Transverse colon (tissue), 4 donors: ENCODE measurements around the gene SHC2. TPM values are rescaled to one million over a fixed set of nuclear protein-coding genes. Genes with fewer than 3 reads are reported as not detected.

Source experiments
- DNase-seq: peaks from one replicate; pipeline ENCODE4 v3.0.0-alpha.2; 2019
- H3K27ac ChIP-seq, 4 donors: fragments of 200-600 bp; sonication (generic); 2 replicates each; pipeline ENCODE4 v1.5.1; 2016 to 2018; ENCODE audit warnings: inconsistent platforms in 4 of 4
- H3K27me3 ChIP-seq: fragments of 200-600 bp; sonication (generic); 2 replicates; pipeline ENCODE4 v1.5.1; 2017; ENCODE audit warnings: inconsistent platforms
- H3K36me3 ChIP-seq, 4 donors: fragments of 200-600 bp; sonication (generic); 2 replicates each; pipeline ENCODE4 v1.5.1; 2017 to 2019; ENCODE audit warnings: inconsistent platforms in 4 of 4
- H3K4me1 ChIP-seq, 4 donors: fragments of 200-600 bp; sonication (generic); 2 replicates each; pipeline ENCODE4 v1.5.1; 2017 to 2020; ENCODE audit warnings: inconsistent platforms in 4 of 4
- H3K4me3 ChIP-seq, 4 donors: fragments of 200-600 bp; sonication (generic); 1 replicate in 1 of 4; 2 replicates in 3 of 4; pipeline versions ENCODE4 v1.5.1 to v1.6.1; 2017 to 2019; ENCODE audit warnings: inconsistent platforms in 4 of 4
- H3K9me3 ChIP-seq, 2 donors: fragments of 200-600 bp; sonication (generic); 2 replicates each; pipeline ENCODE4 v1.5.1; 2017 to 2019; ENCODE audit warnings: inconsistent platforms in 2 of 2
- EP300 ChIP-seq: sonication (generic); formaldehyde crosslinking; IDR thresholded peaks from one replicate; pipeline ENCODE4 v1.6.1; 2017; ENCODE audit warnings: antibody characterized with exemption, low read depth
- POLR2A ChIP-seq: fragments of 450-650 bp; IDR thresholded peaks from one replicate; pipeline ENCODE4 v1.6.1; 2016; ENCODE audit warnings: antibody characterized with exemption, mild to moderate bottlenecking, moderate library complexity
- POLR2AphosphoS5 ChIP-seq, 3 donors: sonication (generic); formaldehyde crosslinking; IDR thresholded peaks; one replicate each; pipeline ENCODE4 v1.6.1; 2016; ENCODE audit warnings: antibody characterized with exemption in 3 of 3
- WGBS, 2 donors: methylation state at CpG; one replicate each; pipeline ENCODE4 v1.1.5; 2018; ENCODE audit warnings: low coverage in 1 of 2; 5-methylcytosine and 5-hydroxymethylcytosine counted together
- in situ Hi-C, 4 donors: fragments of 200-750 bp; cut with MboI; loops; one replicate each; pipeline versions ENCODE4 v1.15.0 to v1.15.1; 2017; ENCODE audit warnings: low sequenced_read_pairs in 3 of 4, low pct_ligation_motif_present in 1 of 4, low pct_unique_long_range_greater_than_20kb in 1 of 4
- intact Hi-C: fragments of 100-400 bp; cut with DNase I; formaldehyde crosslinking; loops from one replicate; pipeline ENCODE4 v1.15.1; 2023; ENCODE audit warnings: low total_unique reads
- total RNA-seq, 4 donors: library from RNA; depleted of rRNA; stranded (reverse); fragments of >200 nt; gene quantifications; one replicate each; pipeline ENCODE4 v1.1.0, GENCODE V29; 2016
- TF ChIP-seq, protein P1 (sequence below), 5 experiments: fragments of 200-600 bp in 3 of 5; fragments of 450-650 bp in 2 of 5; sonication (generic) in 3 of 5; IDR thresholded peaks; 1 replicate in 2 of 5; 2 replicates in 3 of 5; pipeline ENCODE4 v1.5.1; 2016 to 2017; ENCODE audit warnings: antibody characterized with exemption in 5 of 5, inconsistent platforms in 3 of 5, mild to moderate bottlenecking in 2 of 5, moderate library complexity in 1 of 5

SHC2 gene, protein sequence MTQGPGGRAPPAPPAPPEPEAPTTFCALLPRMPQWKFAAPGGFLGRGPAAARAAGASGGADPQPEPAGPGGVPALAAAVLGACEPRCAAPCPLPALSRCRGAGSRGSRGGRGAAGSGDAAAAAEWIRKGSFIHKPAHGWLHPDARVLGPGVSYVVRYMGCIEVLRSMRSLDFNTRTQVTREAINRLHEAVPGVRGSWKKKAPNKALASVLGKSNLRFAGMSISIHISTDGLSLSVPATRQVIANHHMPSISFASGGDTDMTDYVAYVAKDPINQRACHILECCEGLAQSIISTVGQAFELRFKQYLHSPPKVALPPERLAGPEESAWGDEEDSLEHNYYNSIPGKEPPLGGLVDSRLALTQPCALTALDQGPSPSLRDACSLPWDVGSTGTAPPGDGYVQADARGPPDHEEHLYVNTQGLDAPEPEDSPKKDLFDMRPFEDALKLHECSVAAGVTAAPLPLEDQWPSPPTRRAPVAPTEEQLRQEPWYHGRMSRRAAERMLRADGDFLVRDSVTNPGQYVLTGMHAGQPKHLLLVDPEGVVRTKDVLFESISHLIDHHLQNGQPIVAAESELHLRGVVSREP
- 10 to 100 TPM in 3 of 4 donors, 1 to 10 TPM in 1; 6.3 to 30.3 (median 11.1) TPM for total RNA-seq

DNA sequence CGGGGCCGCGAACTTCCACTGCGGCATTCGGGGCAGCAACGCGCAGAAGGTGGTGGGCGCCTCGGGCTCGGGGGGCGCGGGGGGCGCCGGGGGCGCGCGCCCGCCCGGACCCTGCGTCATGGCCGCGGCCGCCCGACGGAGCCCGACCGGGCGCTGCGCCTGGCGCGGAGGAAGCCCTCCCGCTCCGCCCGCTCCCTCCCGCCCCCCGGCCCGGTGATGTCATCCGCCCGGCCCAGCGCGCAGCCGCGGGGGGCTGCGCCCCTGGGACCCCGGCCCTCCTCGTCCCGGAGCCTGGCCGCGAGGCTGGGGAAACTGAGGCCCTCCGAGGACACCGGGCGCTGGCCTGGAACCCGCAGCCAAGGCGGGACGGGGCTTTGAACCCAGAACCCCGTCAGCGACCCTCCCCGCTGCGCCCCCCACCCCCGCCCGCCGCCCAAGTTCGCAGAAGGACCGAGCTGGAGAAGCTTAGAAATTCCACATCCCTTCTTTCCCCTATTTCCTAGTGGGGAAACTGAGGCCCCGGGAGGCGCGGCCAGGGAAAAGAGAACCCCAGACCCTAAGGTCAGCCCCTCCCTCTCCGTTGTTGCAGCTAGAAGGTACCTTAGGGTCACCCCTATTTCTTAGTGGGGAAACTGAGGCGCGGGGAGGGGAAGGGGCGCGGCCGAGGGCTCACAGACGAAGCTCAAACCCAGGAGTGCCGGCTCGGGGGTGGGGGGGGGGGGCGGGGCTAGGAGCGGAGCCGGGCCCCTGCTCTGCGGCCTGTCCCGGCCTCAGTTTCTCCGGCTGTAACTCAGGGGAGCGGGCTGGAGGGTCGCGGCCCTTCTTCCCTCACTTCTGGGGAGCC, at the start of gene SHC2:
Gene SHC2 (minus strand): TSS at position 157 of the 844 bp plus-strand sequence. CDS start 37 bp downstream, at position 120.
- DNase-seq: peak; percentile 34
- Histone ChIP-seq H3K27me3 (peaks cover 25% of the 10 kb centered on the region), H3K27ac (peak within 1 kb of the TSS; percentile 72 to 89 (median 76)), H3K9me3 (no peaks in the 10 kb centered on the region), H3K4me3 (peak within 1 kb of the TSS; percentile 42 to 85 (median 55)), H3K4me1 (peaks cover 5 to 23% (median 18%) of the 10 kb centered on the region in 4 donors), H3K36me3 (no peaks in the 10 kb centered on the region)
- intact Hi-C loops (loop anchor here (2.0 kb wide), 1 partner anchor 70 kb away; the partner anchor contains the start of gene CDC34), in situ Hi-C loops (no loop called here)
- 3% methylated on average over 43 of the region's 85 CpGs; no CpG with 5 or more reads in 1 of the 2 donors for WGBS, 2 donors
- no peak for TF ChIP-seq POLR2AphosphoS5 (IDR thresholded peaks at IDR 0.05)
- no peak for TF ChIP-seq POLR2A

DNA sequence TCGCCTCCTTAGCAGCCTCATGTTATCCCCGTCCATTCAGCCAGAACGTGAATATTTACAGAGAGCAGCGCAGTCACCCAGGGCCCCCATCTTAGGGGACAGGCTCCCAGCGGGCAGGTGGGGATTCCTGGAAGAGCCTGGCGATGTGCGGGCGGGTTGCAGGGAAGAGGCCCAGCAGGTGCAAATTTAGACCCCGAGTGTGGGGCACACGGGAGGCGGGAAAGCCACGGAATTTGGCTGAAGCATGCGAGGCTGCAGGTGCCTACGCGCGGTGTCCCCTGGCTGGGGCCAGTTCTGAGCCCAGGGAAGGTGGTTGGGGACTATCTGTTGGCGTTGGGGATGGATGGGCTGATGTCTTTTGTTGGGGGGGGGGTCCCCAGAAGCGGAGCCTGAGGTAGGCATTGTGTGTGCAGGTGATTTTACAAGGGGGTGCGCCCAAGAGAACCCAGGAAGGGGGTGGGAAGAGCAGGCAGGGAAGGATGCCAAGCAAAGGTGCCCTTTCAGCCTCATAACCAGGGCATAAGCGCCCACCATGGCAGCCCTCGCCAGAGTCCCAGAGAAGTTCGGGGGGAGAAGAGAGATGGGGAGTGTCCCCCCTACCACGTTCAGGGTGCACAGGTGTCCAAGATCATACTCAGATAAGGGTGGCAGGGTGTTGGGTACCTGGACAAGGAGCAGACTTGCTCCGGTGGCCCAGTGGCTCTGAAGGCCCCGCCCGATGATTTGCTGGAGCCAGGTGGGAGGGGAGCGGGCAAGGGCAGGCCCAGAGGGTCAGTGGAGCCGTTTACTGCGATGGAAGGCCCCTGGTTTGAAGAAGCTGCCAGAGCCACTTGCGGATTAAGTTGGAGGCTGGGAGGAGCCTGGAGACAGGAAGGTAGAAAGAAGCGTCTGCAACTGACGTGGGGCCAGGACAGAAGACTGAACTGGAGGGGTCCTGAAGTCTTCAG, 47.6 kb upstream of the SHC2 start:
- H3K27ac ChIP-seq: peak overlapping the region in 2 of 4 donors; percentile 89 to 92

DNA sequence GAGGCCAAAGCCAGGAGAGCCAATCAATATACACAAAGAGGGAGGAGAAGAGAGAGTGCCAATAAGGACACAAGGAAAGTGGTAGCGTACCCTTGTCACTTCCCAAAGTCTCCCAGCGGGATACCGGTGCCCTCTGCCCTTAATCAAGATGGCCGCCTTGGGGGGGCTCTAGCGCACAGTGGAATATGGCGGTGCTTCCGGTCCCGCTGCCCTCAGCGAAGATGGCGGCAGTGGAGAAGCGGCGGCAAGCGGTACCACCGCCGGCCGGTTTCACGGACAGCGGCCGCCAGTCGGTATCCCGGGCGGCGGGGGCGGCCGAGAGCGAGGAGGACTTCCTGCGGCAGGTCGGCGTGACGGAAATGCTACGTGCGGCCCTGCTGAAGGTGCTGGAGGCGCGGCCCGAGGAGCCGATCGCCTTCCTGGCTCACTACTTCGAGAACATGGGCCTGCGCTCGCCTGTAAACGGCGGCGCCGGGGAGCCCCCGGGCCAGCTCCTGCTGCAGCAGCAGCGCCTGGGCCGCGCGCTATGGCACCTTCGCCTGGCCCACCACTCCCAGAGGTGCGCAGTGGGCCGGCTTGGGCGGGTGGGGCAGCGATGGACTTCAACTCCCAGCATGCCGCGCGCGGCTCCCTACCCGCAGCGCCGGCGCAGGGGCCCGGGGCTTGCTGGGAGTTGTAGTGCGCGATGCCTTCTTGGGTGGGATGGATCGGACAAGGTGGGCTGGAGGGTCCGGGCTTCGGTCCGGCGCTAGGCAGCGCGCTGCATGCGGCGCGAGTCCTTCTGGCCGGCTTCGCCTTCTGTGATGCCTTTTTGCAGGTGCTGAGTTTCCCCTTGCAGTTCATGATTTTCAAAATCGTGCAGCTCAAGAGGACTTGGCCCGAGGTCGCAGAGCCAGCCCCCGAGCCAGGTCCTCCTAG, 46.7 kb upstream of the SHC2 start, which contains the start of gene TPGS1:
Gene TPGS1 (plus strand): TSS at position 212 of the 918 bp plus-strand sequence. CDS start 10 bp downstream, at position 222.
- no peaks in the 10 kb centered on the region for H3K9me3 ChIP-seq
- peak within 1 kb of the TSS; percentile 66 to 98 (median 90) for H3K4me3 ChIP-seq
- peak; percentile 79 for DNase-seq
- peak within 1 kb of the TSS; percentile 89 to 97 (median 92) for H3K27ac ChIP-seq
- in situ Hi-C loops: no loop called here
- H3K4me1 ChIP-seq: peaks cover 18 to 39% (median 34%) of the 10 kb centered on the region in 4 donors
- intact Hi-C loops: no loop called here
- no peaks in the 10 kb centered on the region for H3K27me3 ChIP-seq
- no peaks in the 10 kb centered on the region for H3K36me3 ChIP-seq
- 0 to 1% methylated on average over 7 to 64 of the region's 81 CpGs for WGBS, 2 donors
- TF ChIP-seq, protein P1, sequence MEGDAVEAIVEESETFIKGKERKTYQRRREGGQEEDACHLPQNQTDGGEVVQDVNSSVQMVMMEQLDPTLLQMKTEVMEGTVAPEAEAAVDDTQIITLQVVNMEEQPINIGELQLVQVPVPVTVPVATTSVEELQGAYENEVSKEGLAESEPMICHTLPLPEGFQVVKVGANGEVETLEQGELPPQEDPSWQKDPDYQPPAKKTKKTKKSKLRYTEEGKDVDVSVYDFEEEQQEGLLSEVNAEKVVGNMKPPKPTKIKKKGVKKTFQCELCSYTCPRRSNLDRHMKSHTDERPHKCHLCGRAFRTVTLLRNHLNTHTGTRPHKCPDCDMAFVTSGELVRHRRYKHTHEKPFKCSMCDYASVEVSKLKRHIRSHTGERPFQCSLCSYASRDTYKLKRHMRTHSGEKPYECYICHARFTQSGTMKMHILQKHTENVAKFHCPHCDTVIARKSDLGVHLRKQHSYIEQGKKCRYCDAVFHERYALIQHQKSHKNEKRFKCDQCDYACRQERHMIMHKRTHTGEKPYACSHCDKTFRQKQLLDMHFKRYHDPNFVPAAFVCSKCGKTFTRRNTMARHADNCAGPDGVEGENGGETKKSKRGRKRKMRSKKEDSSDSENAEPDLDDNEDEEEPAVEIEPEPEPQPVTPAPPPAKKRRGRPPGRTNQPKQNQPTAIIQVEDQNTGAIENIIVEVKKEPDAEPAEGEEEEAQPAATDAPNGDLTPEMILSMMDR (IDR thresholded peaks at IDR 0.05): no peak
- TF ChIP-seq EP300: no peak
- TF ChIP-seq POLR2AphosphoS5 (IDR thresholded peaks at IDR 0.05): peak in 2 of 3 donors; percentile 53 to 62
- peak; percentile 50 for TF ChIP-seq POLR2A

More for the DNA sequence above, 47.6 kb upstream of the SHC2 start:
- WGBS, 2 donors: 53 to 80% methylated on average over 2 to 32 of the region's 32 CpGs
- TF ChIP-seq POLR2AphosphoS5 (IDR thresholded peaks at IDR 0.05): no peak
- no peak for TF ChIP-seq EP300
- TF ChIP-seq, protein P1 (IDR thresholded peaks at IDR 0.05): no peak
- TF ChIP-seq POLR2A: no peak
- peaks cover 18 to 44% (median 36%) of the 10 kb centered on the region in 4 donors for H3K4me1 ChIP-seq
- H3K4me3 ChIP-seq: peak overlapping the region; percentile 66 to 98 (median 90)
- intact Hi-C loops (no loop called here), in situ Hi-C loops (no loop called here)
- DNase-seq: no peak
- no peaks in the 10 kb centered on the region for H3K9me3 ChIP-seq
- H3K36me3 ChIP-seq: no peaks in the 10 kb centered on the region
- H3K27me3 ChIP-seq: no peaks in the 10 kb centered on the region
